Body of pancreas (tissue), 4 donors: ENCODE measurements around the gene IVD.

ENCODE experiments used
- POLR2A ChIP-seq, 3 donors: fragments of 450-650 bp; IDR thresholded peaks; one replicate each; pipeline ENCODE4 v1.6.1; 2016; ENCODE audit warnings: antibody characterized with exemption in 3 of 3, mild to moderate bottlenecking in 2 of 3
- TF ChIP-seq, protein P1 (sequence below), 7 experiments: fragments of 450-650 bp in 4 of 7; fragments of 200-600 bp in 3 of 7; sonication (generic) in 3 of 7; IDR thresholded peaks; one replicate each; pipeline ENCODE4 v1.5.1; 2016 to 2019; ENCODE audit warnings: antibody characterized with exemption in 7 of 7

GRCh38 chr15:40446144-40446543, 40.5 kb downstream of the IVD start:
- no peak for TF ChIP-seq POLR2A (IDR thresholded peaks at IDR 0.05)
- TF ChIP-seq, protein P1, sequence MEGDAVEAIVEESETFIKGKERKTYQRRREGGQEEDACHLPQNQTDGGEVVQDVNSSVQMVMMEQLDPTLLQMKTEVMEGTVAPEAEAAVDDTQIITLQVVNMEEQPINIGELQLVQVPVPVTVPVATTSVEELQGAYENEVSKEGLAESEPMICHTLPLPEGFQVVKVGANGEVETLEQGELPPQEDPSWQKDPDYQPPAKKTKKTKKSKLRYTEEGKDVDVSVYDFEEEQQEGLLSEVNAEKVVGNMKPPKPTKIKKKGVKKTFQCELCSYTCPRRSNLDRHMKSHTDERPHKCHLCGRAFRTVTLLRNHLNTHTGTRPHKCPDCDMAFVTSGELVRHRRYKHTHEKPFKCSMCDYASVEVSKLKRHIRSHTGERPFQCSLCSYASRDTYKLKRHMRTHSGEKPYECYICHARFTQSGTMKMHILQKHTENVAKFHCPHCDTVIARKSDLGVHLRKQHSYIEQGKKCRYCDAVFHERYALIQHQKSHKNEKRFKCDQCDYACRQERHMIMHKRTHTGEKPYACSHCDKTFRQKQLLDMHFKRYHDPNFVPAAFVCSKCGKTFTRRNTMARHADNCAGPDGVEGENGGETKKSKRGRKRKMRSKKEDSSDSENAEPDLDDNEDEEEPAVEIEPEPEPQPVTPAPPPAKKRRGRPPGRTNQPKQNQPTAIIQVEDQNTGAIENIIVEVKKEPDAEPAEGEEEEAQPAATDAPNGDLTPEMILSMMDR (IDR thresholded peaks at IDR 0.05): no peak
